ENCODE data around the gene GALNT2.

Gene GALNT2

DNA sequence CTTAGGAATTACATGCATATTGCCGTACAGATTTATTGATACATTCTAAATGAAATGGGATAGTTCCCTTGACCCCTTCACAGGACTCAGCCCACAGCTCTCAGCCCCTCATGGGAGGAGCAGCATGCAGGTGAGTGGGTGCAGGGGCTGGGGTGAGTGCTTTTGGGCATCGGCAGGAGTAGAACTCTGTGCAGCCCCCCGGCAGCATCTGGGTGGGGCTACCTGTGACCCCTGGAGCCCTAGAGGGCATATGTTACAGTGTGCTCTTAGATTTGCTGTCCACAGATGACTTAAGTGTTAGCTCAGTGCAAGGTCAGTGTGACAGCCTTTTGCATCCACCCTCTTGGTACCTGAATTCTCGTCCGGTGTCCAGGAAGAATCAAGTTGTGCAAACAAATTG is 120.3 kb downstream of the GALNT2 start:
- TF ChIP-seq SIN3A (IDR thresholded peaks at IDR 0.05; ENCODE audit: borderline replicate concordance, insufficient read depth, low read length) (no peak), FOXP2 (optimal IDR thresholded peaks at IDR 0.05; ENCODE audit: borderline replicate concordance, extremely low read depth, extremely low read length, insufficient read depth) (no peak), POLR2AphosphoS5 (IDR thresholded peaks at IDR 0.05; ENCODE audit: low read depth, low read length) (no peak), REST (IDR thresholded peaks at IDR 0.05; ENCODE audit: insufficient read depth in 1 of 2, low read depth in 2 of 2, low read length in 2 of 2) (no peak), TAF1 (IDR thresholded peaks at IDR 0.05; ENCODE audit: borderline replicate concordance, insufficient read depth, low read length) (no peak)

- TF ChIP-seq TAF1 (IDR thresholded peaks at IDR 0.05; ENCODE audit: borderline replicate concordance, insufficient read depth, low read length) (no peak), REST (IDR thresholded peaks at IDR 0.05; ENCODE audit: insufficient read depth in 1 of 2, low read depth in 2 of 2, low read length in 2 of 2) (no peak), POLR2AphosphoS5 (IDR thresholded peaks at IDR 0.05; ENCODE audit: low read depth, low read length) (no peak), FOXP2 (optimal IDR thresholded peaks at IDR 0.05; ENCODE audit: borderline replicate concordance, extremely low read depth, extremely low read length, insufficient read depth) (no peak), SIN3A (IDR thresholded peaks at IDR 0.05; ENCODE audit: borderline replicate concordance, insufficient read depth, low read length) (no peak)
Observed at GRCh38 chr1:230188826-230189225, 121.8 kb downstream of the GALNT2 start.

- no peak for TF ChIP-seq SIN3A (IDR thresholded peaks at IDR 0.05; ENCODE audit: borderline replicate concordance, insufficient read depth, low read length)
- TF ChIP-seq POLR2AphosphoS5 (IDR thresholded peaks at IDR 0.05; ENCODE audit: low read depth, low read length) = no peak
- no peak for TF ChIP-seq REST (IDR thresholded peaks at IDR 0.05; ENCODE audit: insufficient read depth in 1 of 2, low read depth in 2 of 2, low read length in 2 of 2)
- no peak for TF ChIP-seq FOXP2 (optimal IDR thresholded peaks at IDR 0.05; ENCODE audit: borderline replicate concordance, extremely low read depth, extremely low read length, insufficient read depth)
- TF ChIP-seq TAF1 (IDR thresholded peaks at IDR 0.05; ENCODE audit: borderline replicate concordance, insufficient read depth, low read length) = no peak
Observed at GRCh38 chr1:230189341-230189740, 122.3 kb downstream of the GALNT2 start.

GRCh38 chr1:230189824-230190223 is 122.8 kb downstream of the GALNT2 start:
- TF ChIP-seq REST (IDR thresholded peaks at IDR 0.05; ENCODE audit: insufficient read depth in 1 of 2, low read depth in 2 of 2, low read length in 2 of 2) = no peak
- TF ChIP-seq TAF1 (IDR thresholded peaks at IDR 0.05; ENCODE audit: borderline replicate concordance, insufficient read depth, low read length) = no peak
- TF ChIP-seq POLR2AphosphoS5 (IDR thresholded peaks at IDR 0.05; ENCODE audit: low read depth, low read length) = no peak
